ENCODE data around the gene EVA1C.

Gene EVA1C

GRCh38 chr21:32484706-32485380 is 72.3 kb downstream of the EVA1C start:
- TF ChIP-seq NFIC (IDR thresholded peaks at IDR 0.05), result no peak
- no peak for TF ChIP-seq CEBPB (IDR thresholded peaks at IDR 0.05)
- no peak for TF ChIP-seq YY1 (IDR thresholded peaks at IDR 0.05; ENCODE audit: low read depth)
- TF ChIP-seq FOXM1 (IDR thresholded peaks at IDR 0.05; ENCODE audit: borderline replicate concordance, low read depth), result no peak
- TF ChIP-seq ZBTB7A (IDR thresholded peaks at IDR 0.05; ENCODE audit: low read depth), result no peak
- TF ChIP-seq MAX (IDR thresholded peaks at IDR 0.05), result no peak
- TF ChIP-seq TEAD4 (IDR thresholded peaks at IDR 0.05), result no peak
- no peak for TF ChIP-seq EGR1 (IDR thresholded peaks at IDR 0.05)
- no peak for TF ChIP-seq TAF1 (IDR thresholded peaks at IDR 0.05; ENCODE audit: low read depth)
- no peak for TF ChIP-seq REST (IDR thresholded peaks at IDR 0.05; ENCODE audit: low read depth)
- no peak for TF ChIP-seq USF1 (IDR thresholded peaks at IDR 0.05)
- TF ChIP-seq RAD21 (IDR thresholded peaks at IDR 0.05; ENCODE audit: low read depth), result no peak
- no peak for TF ChIP-seq TCF12 (IDR thresholded peaks at IDR 0.05; ENCODE audit: low read depth)
- TF ChIP-seq CREB1 (IDR thresholded peaks at IDR 0.05; ENCODE audit: low read depth), result no peak
- TF ChIP-seq EP300 (IDR thresholded peaks at IDR 0.05; ENCODE audit: borderline replicate concordance), result no peak

GRCh38 chr21:32492376-32492775 is 79.9 kb downstream of the EVA1C start:
- TF ChIP-seq MAX (IDR thresholded peaks at IDR 0.05) (no peak), YY1 (IDR thresholded peaks at IDR 0.05; ENCODE audit: low read depth) (no peak), NFIC (IDR thresholded peaks at IDR 0.05) (no peak), EP300 (IDR thresholded peaks at IDR 0.05; ENCODE audit: borderline replicate concordance) (no peak), TEAD4 (IDR thresholded peaks at IDR 0.05) (no peak), REST (IDR thresholded peaks at IDR 0.05; ENCODE audit: low read depth) (no peak), TAF1 (IDR thresholded peaks at IDR 0.05; ENCODE audit: low read depth) (no peak), ZBTB7A (IDR thresholded peaks at IDR 0.05; ENCODE audit: low read depth) (no peak), CREB1 (IDR thresholded peaks at IDR 0.05; ENCODE audit: low read depth) (no peak), USF1 (IDR thresholded peaks at IDR 0.05) (no peak), CEBPB (IDR thresholded peaks at IDR 0.05) (no peak), EGR1 (IDR thresholded peaks at IDR 0.05) (no peak), FOXM1 (IDR thresholded peaks at IDR 0.05; ENCODE audit: borderline replicate concordance, low read depth) (no peak), RAD21 (IDR thresholded peaks at IDR 0.05; ENCODE audit: low read depth) (no peak), TCF12 (IDR thresholded peaks at IDR 0.05; ENCODE audit: low read depth) (no peak)

- TF ChIP-seq RAD21 (IDR thresholded peaks at IDR 0.05; ENCODE audit: low read depth) (no peak), REST (IDR thresholded peaks at IDR 0.05; ENCODE audit: low read depth) (no peak), USF1 (IDR thresholded peaks at IDR 0.05) (no peak), FOXM1 (IDR thresholded peaks at IDR 0.05; ENCODE audit: borderline replicate concordance, low read depth) (no peak), TCF12 (IDR thresholded peaks at IDR 0.05; ENCODE audit: low read depth) (no peak), ZBTB7A (IDR thresholded peaks at IDR 0.05; ENCODE audit: low read depth) (no peak), TEAD4 (IDR thresholded peaks at IDR 0.05) (no peak), NFIC (IDR thresholded peaks at IDR 0.05) (no peak), YY1 (IDR thresholded peaks at IDR 0.05; ENCODE audit: low read depth) (no peak), TAF1 (IDR thresholded peaks at IDR 0.05; ENCODE audit: low read depth) (no peak), EP300 (IDR thresholded peaks at IDR 0.05; ENCODE audit: borderline replicate concordance) (no peak), MAX (IDR thresholded peaks at IDR 0.05) (no peak), EGR1 (IDR thresholded peaks at IDR 0.05) (no peak), CREB1 (IDR thresholded peaks at IDR 0.05; ENCODE audit: low read depth) (no peak), CEBPB (IDR thresholded peaks at IDR 0.05) (no peak)
These were observed 82.6 kb downstream of the EVA1C start for GRCh38 chr21:32494934-32495709.
